PFSK-1 (cell line): ENCODE results near the gene PRKCE.

Experiments
- POLR2AphosphoS5 ChIP-seq: IDR thresholded peaks from 2 replicates; pipeline ENCODE4 v1.6.1; 2012; ENCODE audit warnings: low read depth, mild to moderate bottlenecking, control low read depth, low read length, moderate library complexity
- SIN3A ChIP-seq: IDR thresholded peaks from 2 replicates; pipeline ENCODE4 v1.6.1; 2012; ENCODE audit warnings: mild to moderate bottlenecking, low read length, moderate library complexity, borderline replicate concordance; ENCODE audit not compliant: insufficient read depth
- TAF1 ChIP-seq: IDR thresholded peaks from 2 replicates; pipeline ENCODE4 v1.6.1; 2012; ENCODE audit warnings: low read length, control low read depth, borderline replicate concordance; ENCODE audit not compliant: insufficient read depth

DNA sequence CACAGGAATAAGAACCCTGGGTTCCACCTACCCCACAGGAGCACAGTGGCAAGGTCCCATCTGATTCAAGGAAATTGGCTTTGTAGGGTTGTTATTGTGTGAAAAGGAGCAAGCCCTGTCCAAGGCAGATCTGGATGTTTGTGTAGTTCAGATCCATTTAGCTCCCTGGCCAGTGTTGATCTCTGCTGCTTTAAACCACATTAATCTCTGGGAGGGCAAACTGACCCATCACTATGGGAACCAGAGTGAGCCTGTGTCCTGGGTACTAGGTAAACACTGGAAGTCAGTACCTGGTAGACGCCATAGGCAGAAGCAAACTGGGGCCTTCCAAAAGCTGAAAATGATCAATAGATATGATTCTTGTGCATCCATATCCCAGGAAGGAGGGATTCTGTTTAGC lies 374.2 kb downstream of the PRKCE start:
- TF ChIP-seq TAF1 (no peak), SIN3A (no peak), POLR2AphosphoS5 (no peak)
